Glutamatergic neuron (in vitro differentiated cells): ENCODE results near the gene NDUFAF8. TPM values are rescaled to one million over a fixed set of nuclear protein-coding genes. Genes with fewer than 3 reads are reported as not detected.

Experiments
- DNase-seq: peaks from one replicate; pipeline ENCODE4 v3.0.0; 2022
- H3K27ac Mint-ChIP-seq: one replicate; pipeline ENCODE4 v1.8.0; 2020; ENCODE audit warnings: mild to moderate bottlenecking, mixed read lengths, inconsistent platforms; ENCODE audit not compliant: unreplicated experiment
- H3K27me3 Mint-ChIP-seq: one replicate; pipeline ENCODE4 v1.8.0; 2020; ENCODE audit warnings: mild to moderate bottlenecking, moderate library complexity, mixed read lengths, inconsistent platforms; ENCODE audit not compliant: unreplicated experiment
- H3K36me3 Mint-ChIP-seq: one replicate; pipeline ENCODE4 v1.8.0; 2020; ENCODE audit warnings: mild to moderate bottlenecking, mixed read lengths, inconsistent platforms; ENCODE audit not compliant: unreplicated experiment
- H3K4me1 Mint-ChIP-seq: one replicate; pipeline ENCODE4 v1.8.0; 2020; ENCODE audit warnings: mild to moderate bottlenecking, low read depth, mixed read lengths, inconsistent platforms; ENCODE audit not compliant: unreplicated experiment
- H3K4me3 Mint-ChIP-seq: one replicate; pipeline ENCODE4 v1.8.0; 2020; ENCODE audit warnings: mild to moderate bottlenecking, mixed read lengths, inconsistent platforms; ENCODE audit not compliant: unreplicated experiment
- H3K9me3 Mint-ChIP-seq: one replicate; pipeline ENCODE4 v1.8.0; 2020; ENCODE audit warnings: mild to moderate bottlenecking, moderate library complexity, mixed read lengths, inconsistent platforms; ENCODE audit not compliant: unreplicated experiment
- total RNA-seq: library from RNA; stranded (reverse); fragmentation: NEBNext Ultra II Directional; extraction: Animal tissue kit (Norgen Biotek cat#: 25700); gene quantifications from one replicate; pipeline ENCODE4 v1.2.1, GENCODE V29; 2021; ENCODE audit not compliant: unreplicated experiment
- TF ChIP-seq, protein P1 (sequence below): fragments of 200-600 bp; sonication (generic); IDR thresholded peaks from one replicate; pipeline ENCODE4 v1.5.0; 2021; ENCODE audit not compliant: partially characterized antibody, unreplicated experiment

The NDUFAF8 gene
- total RNA-seq, 1 donor from 2014 or later: 31.5 TPM

DNA sequence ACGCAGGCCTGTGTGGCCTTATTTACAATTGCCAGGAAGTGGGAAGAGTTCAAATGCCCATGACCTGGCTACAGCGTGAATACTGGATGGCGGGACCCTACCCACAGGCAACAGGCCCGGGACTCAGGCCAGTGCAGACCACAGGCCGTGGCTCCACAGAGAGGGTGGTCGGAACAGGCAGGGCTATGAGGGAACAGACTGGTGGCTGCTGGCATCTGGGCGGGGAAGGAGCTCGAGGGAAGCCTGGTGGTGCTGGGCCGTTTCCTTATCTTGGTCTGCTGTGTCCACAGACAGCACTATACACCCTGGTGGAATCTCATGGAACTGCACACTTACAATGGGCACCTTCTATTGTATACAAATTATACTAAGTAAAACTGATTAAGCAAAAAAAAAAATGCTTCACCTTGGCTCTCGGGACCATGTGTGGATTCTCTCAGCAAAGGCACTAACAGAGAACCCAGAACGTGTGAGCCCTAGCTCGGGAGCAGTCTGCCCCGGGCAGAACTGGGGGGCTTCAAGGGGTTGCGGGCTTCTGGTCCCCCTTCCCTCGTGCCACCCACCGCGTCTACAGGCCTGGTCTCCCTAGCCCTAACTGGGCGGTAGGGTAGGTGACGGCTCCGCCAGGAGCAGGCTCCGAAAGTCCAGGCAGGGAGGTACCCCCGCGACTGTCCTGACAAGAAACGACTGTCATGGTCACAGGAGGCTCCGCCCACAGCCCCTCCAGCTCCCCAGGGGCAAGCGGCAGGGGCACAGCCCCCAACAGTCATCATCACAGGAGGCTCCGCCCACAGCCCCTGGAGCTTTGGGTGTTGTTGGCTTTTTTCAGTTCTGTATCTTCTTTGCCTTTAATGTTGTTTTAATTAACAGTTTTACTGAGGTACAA, 38.2 kb upstream of the NDUFAF8 start:
- Mint-ChIP-seq H3K4me3 (no peak overlapping the region), H3K27ac (no peak overlapping the region), H3K27me3 (peaks cover 4% of the 10 kb centered on the region), H3K4me1 (peaks cover 3% of the 10 kb centered on the region), H3K36me3 (no peaks in the 10 kb centered on the region), H3K9me3 (peaks cover 2% of the 10 kb centered on the region)
- DNase-seq: peak; percentile 63
- TF ChIP-seq, protein P1, sequence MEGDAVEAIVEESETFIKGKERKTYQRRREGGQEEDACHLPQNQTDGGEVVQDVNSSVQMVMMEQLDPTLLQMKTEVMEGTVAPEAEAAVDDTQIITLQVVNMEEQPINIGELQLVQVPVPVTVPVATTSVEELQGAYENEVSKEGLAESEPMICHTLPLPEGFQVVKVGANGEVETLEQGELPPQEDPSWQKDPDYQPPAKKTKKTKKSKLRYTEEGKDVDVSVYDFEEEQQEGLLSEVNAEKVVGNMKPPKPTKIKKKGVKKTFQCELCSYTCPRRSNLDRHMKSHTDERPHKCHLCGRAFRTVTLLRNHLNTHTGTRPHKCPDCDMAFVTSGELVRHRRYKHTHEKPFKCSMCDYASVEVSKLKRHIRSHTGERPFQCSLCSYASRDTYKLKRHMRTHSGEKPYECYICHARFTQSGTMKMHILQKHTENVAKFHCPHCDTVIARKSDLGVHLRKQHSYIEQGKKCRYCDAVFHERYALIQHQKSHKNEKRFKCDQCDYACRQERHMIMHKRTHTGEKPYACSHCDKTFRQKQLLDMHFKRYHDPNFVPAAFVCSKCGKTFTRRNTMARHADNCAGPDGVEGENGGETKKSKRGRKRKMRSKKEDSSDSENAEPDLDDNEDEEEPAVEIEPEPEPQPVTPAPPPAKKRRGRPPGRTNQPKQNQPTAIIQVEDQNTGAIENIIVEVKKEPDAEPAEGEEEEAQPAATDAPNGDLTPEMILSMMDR: peak; percentile 81

DNA sequence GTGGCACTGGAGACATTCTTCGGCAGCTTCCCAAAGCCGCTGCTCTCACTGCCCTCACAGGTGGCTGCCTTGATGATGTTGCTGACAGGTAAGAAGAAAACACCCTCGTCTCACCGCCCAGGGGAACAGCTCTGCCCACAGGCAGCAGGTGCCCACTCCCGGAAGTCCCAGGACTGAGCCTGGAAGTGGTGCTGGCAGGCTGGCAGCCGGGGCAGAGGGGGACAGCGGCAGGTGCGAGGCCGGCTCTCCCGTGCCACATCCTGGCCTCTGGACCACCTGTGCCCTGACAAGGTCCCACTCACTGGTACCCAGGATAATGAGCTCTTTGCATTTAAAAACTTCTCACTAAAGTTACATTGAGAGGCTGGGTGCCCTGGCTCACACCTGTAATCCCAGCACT, 36.8 kb upstream of the NDUFAF8 start:
- H3K4me3 Mint-ChIP-seq: no peak overlapping the region
- peaks cover 3% of the 10 kb centered on the region for H3K4me1 Mint-ChIP-seq
- no peaks in the 10 kb centered on the region for H3K36me3 Mint-ChIP-seq
- H3K27ac Mint-ChIP-seq: no peak overlapping the region
- DNase-seq: no peak
- TF ChIP-seq, protein P1: no peak
- peaks cover 2% of the 10 kb centered on the region for H3K9me3 Mint-ChIP-seq
- H3K27me3 Mint-ChIP-seq: peaks cover 4% of the 10 kb centered on the region

DNA sequence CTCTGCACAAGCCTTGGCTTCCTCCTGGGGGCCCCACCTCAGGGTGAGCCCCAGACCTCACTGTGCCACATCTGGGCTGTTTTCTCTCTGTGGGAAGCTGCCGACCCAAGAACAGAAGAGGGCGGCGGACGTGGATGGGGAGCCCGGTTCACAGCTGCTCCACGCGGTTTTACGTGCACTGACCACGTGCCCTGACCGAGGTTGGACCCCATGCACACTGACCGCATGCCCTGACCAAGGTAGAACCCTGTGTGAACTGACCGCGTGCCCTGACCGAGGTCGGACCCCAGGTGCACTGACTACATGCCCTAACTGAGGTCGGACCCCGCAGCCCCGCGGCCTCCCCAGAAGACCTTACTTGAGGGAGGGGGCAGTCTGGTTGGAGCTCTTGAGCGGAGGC, 36.0 kb upstream of the NDUFAF8 start:
- DNase-seq: no peak
- TF ChIP-seq, protein P1: no peak
- peaks cover 4% of the 10 kb centered on the region for H3K27me3 Mint-ChIP-seq

DNA sequence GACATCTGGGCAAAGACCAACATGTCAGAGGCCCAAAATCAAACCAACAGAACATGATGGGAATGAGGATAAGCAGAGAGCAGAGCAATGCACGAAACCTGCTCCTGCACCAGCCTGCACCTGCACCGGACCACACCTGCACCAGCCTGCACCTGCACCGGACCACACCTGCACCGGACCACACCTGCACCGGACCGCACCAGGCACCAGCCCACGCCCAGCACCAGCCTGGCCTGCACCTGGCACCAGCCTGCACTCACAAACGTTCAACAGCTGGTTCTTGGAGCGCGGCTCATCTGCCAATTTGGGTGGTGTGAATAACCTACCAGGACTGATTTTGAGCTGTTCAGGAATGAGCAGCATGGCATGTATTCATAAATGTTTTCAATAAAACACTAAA, 34.5 kb upstream of the NDUFAF8 start:
- Mint-ChIP-seq H3K4me3 (no peak overlapping the region), H3K27ac (no peak overlapping the region), H3K36me3 (no peaks in the 10 kb centered on the region), H3K27me3 (peaks cover 2% of the 10 kb centered on the region), H3K9me3 (peaks cover 2% of the 10 kb centered on the region), H3K4me1 (peaks cover 3% of the 10 kb centered on the region)
- TF ChIP-seq, protein P1: no peak
- no peak for DNase-seq

More for the DNA sequence above, 36.0 kb upstream of the NDUFAF8 start:
- peaks cover 3% of the 10 kb centered on the region for H3K4me1 Mint-ChIP-seq
- H3K4me3 Mint-ChIP-seq: no peak overlapping the region
- peaks cover 2% of the 10 kb centered on the region for H3K9me3 Mint-ChIP-seq
- no peaks in the 10 kb centered on the region for H3K36me3 Mint-ChIP-seq
- no peak overlapping the region for H3K27ac Mint-ChIP-seq

DNA sequence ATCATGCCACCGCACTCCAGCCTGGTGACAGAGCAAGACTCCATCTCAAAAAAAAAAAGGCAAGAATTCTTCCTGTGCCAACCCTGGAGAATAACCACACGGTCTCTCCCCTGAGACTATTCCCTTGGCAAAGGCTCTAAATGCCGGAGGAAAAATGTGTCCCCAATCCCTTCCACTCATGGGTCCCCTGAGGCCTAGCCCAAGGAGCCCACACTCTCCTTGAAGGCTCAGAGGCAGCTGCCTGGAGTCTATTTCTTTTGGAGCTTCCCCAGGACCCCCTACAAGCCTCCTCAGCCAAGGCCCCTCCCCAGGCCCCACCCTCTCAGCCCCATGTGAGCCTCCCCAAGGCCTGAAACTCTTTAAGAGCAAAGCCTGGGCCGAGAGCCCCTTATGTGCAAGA, 33.0 kb upstream of the NDUFAF8 start:
- Mint-ChIP-seq H3K4me3 (no peak overlapping the region), H3K27ac (no peak overlapping the region), H3K9me3 (no peaks in the 10 kb centered on the region), H3K4me1 (no peaks in the 10 kb centered on the region), H3K36me3 (no peaks in the 10 kb centered on the region), H3K27me3 (peaks cover 2% of the 10 kb centered on the region)
- TF ChIP-seq, protein P1: no peak
- no peak for DNase-seq
